ENCODE data around the gene MSI2.
A peak's percentile ranks its signal among the peaks of the same experiment; 100 is the strongest.
"Not testable (repeated sequence)": the region's sequence is repeated elsewhere in the genome, so short reads cannot be mapped to it uniquely, and the experiment has no call there.

Gene MSI2

DNA sequence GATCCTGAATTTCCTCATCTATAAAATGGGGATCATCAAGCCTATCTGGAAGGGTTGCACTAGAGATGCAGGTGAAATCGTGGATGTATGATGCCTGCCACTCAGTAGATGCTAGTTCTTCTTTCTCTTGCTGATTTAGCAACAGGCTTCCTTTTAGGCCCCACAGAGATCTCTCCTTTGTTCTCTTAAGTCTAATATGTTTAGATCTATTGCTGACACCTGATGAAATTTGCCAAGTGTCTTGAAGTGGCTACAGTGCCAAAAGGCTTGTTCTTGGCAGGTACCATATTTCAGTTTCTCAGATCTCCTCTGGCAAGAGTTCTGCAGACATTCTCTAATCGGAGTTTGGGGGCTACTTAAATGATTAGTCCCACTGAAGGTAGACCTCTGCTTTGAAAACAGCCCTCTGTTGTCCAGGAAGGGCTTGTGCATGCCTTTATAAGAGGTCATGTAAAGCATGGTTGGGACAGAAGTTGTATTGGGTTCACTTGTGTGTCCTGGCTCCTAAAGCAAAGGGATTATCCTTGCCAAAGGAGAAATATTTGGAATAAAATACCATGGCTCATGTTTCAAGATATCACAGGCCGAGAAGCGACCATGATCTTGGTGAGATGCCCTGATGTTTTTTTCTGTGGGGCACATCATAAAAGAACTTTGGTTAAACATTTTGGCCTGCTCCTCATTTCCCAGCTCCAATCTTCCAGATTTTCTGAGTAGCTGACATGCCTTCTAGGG lies 234.0 kb downstream of the MSI2 start:
- H3K36me3 Mint-ChIP-seq = peaks cover 13% of the 10 kb centered on the region
- no peaks in the 10 kb centered on the region for H3K9me3 Mint-ChIP-seq
- no peak overlapping the region for H3K27ac Mint-ChIP-seq
- no peak for ATAC-seq
- H3K4me3 Mint-ChIP-seq = no peak overlapping the region
- no peaks in the 10 kb centered on the region for H3K27me3 Mint-ChIP-seq
- H3K4me1 Mint-ChIP-seq = peaks cover 75% of the 10 kb centered on the region

DNA sequence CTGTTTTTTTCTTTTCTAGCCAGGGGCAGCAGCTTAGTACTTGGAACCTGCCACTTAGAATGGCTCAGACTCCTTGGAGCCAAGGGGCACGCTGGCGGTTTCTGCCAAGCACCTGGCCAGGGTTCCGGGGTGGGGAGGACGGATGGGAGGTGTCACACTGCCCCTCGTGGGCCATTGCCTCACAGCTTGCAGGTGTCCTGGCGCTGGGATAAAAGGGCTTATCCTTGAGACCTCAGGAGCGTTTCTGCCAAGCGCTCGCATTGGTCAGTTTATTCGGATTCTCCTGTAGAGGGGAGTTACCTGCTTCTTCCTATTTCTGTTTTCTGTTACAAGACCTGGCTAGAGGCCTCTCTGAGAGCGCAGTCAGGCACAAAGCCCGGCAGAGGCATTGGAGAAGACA lies 234.6 kb downstream of the MSI2 start:
- Mint-ChIP-seq H3K27ac (no peak overlapping the region), H3K9me3 (no peaks in the 10 kb centered on the region), H3K36me3 (peaks cover 13% of the 10 kb centered on the region), H3K4me1 (peaks cover 69% of the 10 kb centered on the region), H3K4me3 (no peak overlapping the region), H3K27me3 (no peaks in the 10 kb centered on the region)
- no peak for ATAC-seq

DNA sequence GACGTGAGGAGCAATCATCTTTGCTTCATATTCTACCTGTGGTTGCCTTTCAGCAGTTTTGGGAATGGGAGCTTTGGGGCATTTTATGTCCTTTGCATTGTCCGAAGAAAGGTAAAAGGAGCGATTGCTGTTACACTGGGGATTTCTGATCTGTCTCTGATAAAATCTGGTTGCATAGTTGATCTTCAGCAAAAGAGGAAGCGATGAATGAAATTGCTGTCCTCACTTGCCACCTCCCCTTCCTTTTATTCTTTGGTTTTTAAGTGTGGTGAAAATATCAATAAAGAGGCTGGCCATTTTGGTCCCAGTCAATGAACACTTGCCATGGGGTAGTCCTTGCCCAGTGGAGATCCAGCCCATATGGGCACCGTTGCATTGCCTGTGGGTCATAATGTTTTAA lies 236.8 kb downstream of the MSI2 start:
- peaks cover 61% of the 10 kb centered on the region for H3K4me1 Mint-ChIP-seq
- no peaks in the 10 kb centered on the region for H3K9me3 Mint-ChIP-seq
- no peak for ATAC-seq
- H3K36me3 Mint-ChIP-seq = no peaks in the 10 kb centered on the region
- H3K27ac Mint-ChIP-seq = no peak overlapping the region
- no peak overlapping the region for H3K4me3 Mint-ChIP-seq
- no peaks in the 10 kb centered on the region for H3K27me3 Mint-ChIP-seq

DNA sequence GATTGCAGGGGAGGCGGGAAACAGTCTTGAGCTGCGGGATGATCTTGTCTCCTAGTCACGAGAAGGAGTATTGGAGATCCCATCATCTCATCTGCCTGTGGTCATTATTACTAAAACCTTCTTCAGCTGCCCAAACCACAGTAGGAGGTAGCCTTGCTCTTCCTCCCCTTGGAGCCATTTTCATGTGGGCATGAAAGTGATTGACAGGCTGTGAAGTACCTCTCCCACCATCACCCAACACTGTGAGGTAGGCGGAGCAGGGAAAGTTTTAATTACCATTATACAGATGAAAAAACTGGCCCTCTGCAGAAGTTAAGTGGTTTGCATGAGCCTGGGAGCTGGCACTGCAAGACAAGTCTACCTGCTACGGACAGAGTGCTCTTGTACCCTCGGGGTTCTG lies 237.3 kb downstream of the MSI2 start:
- no peaks in the 10 kb centered on the region for H3K27me3 Mint-ChIP-seq

DNA sequence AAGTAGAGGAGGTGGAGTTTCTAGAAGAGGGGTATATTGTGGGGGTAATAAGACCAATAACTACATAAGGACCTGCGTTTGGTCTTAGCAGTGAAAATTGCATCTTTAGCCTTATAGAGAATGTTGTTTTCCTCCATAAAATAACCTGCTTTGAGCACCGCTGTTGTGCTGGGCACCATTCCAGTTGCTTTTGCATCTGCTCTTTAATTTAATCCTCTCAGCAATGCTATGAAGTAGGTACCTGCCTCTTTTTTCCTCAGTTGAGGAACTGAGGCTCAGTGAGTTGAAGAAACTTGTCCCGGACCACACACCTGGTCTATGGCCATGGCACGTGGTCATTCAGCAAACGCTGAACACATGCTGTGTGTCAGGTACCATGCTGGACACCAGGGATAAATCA lies 238.1 kb downstream of the MSI2 start:
- no peaks in the 10 kb centered on the region for H3K36me3 Mint-ChIP-seq
- H3K4me3 Mint-ChIP-seq = no peak overlapping the region
- H3K27ac Mint-ChIP-seq = no peak overlapping the region
- no peaks in the 10 kb centered on the region for H3K27me3 Mint-ChIP-seq
- peaks cover 55% of the 10 kb centered on the region for H3K4me1 Mint-ChIP-seq
- no peak for ATAC-seq
- no peaks in the 10 kb centered on the region for H3K9me3 Mint-ChIP-seq

More for the DNA sequence above, 237.3 kb downstream of the MSI2 start:
- ATAC-seq = no peak
- Mint-ChIP-seq H3K4me3 (no peak overlapping the region), H3K9me3 (no peaks in the 10 kb centered on the region), H3K4me1 (peaks cover 61% of the 10 kb centered on the region), H3K27ac (no peak overlapping the region), H3K36me3 (no peaks in the 10 kb centered on the region)

DNA sequence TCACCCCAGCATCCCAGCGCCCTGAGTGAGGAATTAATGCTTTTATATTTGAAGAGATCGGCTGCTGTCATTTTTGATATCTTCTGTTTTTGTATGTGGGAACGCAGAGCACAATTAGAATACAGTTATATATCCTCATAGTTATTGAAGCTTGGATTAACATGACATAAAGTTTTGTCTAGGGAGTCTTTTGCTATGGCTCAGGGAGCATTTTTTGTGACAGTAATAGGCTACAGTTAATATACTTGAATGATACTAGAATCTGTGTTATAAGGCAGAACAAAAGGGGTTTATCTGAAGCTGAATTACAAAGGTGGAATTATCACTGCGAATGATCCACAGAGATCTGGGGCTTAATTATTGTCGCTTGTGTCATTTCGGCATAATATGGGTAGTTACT lies 239.4 kb downstream of the MSI2 start:
- Mint-ChIP-seq H3K4me1 (peaks cover 54% of the 10 kb centered on the region), H3K36me3 (no peaks in the 10 kb centered on the region), H3K4me3 (no peak overlapping the region), H3K27me3 (no peaks in the 10 kb centered on the region), H3K27ac (no peak overlapping the region), H3K9me3 (no peaks in the 10 kb centered on the region)
- ATAC-seq = no peak

DNA sequence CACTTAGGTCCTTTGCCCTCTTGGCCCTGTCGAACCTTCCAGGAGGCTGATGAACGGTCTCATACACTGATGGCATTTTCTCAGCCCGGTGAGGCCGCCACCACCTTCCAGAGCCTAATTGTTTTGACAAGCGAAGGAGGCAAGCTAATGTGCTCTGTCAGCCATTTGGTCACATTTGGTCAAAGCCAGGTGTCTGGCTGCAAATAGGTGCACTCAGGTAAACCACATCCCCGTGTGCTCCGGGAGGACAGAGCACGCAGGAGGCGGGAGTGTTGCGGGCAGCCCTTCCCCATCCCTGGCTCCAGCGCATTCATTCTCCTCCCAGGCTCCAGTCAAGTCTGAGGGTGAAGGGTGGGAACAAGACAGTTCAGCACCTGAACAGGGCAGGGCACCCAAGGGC lies 240.1 kb downstream of the MSI2 start:
- no peaks in the 10 kb centered on the region for H3K27me3 Mint-ChIP-seq
- no peaks in the 10 kb centered on the region for H3K36me3 Mint-ChIP-seq
- no peak overlapping the region for H3K27ac Mint-ChIP-seq
- no peak for ATAC-seq
- no peak overlapping the region for H3K4me3 Mint-ChIP-seq
- H3K4me1 Mint-ChIP-seq = peaks cover 47% of the 10 kb centered on the region
- no peaks in the 10 kb centered on the region for H3K9me3 Mint-ChIP-seq

DNA sequence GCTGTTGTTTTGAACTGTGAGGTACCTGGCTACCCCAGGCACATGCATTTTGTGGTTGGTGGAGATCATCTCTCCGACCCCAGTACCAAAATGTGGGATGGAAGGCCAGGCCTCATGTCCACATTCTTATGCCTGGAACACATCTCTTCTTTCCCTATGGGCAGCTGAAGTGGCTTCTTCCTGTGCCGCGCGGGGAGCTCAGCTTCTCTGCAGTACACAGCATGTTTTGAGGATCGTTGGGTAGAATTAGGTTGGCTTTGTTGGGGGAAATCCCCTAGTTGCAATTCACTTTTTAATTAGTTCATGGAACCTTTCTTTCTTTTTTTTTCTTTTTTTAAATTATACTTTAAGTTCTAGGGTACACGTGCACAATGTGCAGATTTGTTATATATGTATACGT lies 242.1 kb downstream of the MSI2 start:
- no peak overlapping the region for H3K4me3 Mint-ChIP-seq
- H3K4me1 Mint-ChIP-seq = peaks cover 27% of the 10 kb centered on the region
- ATAC-seq = no peak
- H3K27me3 Mint-ChIP-seq = no peaks in the 10 kb centered on the region
- H3K9me3 Mint-ChIP-seq = no peaks in the 10 kb centered on the region
- H3K27ac Mint-ChIP-seq = no peak overlapping the region
- H3K36me3 Mint-ChIP-seq = no peaks in the 10 kb centered on the region

DNA sequence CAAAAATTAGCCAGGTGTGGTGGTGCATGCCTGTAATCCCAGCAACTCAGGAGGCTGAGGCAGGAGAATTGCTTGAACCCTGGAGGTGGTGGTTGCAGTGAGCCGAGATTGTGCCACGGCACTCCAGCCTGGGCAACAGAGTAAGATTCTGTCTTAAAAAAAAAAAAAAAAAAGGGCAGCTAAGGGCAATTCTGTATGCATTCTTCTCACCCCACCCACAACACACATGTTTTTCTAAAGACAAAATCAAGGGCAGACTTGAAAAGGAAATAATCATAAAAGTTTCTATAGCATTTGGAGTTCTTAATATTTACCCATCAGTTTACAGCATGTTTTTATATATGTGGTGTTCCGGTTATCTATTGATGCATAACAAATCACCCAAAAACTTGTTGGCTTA lies 242.9 kb downstream of the MSI2 start:
- Mint-ChIP-seq H3K4me1 (peaks cover 25% of the 10 kb centered on the region), H3K27ac (peak overlapping the region; percentile 45)
- ATAC-seq, H3K4me3 Mint-ChIP-seq, H3K9me3 Mint-ChIP-seq, H3K27me3 Mint-ChIP-seq, H3K36me3 Mint-ChIP-seq: not testable (repeated sequence)

DNA sequence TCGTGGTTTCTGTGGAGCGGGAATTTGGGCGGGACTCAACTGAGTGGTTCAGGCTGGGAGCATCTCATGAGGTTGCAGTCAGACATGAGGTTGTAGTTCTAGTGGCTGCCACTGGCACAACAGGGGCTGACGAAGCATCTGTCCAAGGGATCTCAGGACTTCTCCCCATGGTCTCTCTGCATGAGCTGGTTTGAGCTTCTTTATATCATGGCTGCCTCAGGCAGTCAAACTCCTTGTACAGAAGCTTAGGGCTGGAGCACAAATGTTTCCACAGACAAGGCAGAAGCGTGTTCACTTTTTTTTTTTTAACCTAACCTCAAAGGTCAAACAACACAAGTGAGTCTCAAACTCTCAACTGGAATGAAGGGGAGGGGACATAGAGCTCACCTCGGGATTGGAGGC lies 243.3 kb downstream of the MSI2 start:
- Mint-ChIP-seq H3K4me1 (peaks cover 25% of the 10 kb centered on the region), H3K4me3 (no peak overlapping the region), H3K27ac (peak overlapping the region; percentile 45), H3K36me3 (no peaks in the 10 kb centered on the region), H3K27me3 (no peaks in the 10 kb centered on the region), H3K9me3 (no peaks in the 10 kb centered on the region)
- peak; percentile 43 for ATAC-seq

DNA sequence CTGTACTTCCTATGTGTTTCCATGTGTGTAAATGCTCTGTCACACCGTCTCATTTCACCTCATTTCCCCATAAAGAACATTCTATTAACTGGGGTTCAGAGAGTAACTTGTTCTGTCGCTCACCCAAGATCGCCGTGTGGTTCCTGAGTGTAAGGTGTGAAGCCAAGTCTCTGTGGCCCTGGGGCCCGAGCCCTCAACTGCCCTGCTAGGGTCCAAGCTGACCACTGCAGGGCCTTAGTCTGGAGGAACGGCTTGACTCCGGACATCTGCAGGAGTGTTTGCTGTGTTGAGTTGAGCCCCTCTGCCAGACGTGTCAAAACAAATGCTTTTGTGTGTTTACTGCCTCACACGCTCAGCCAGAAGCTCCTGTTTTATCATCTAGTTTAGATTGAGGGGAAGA lies 244.7 kb downstream of the MSI2 start:
- Mint-ChIP-seq H3K27me3 (no peaks in the 10 kb centered on the region), H3K27ac (no peak overlapping the region), H3K4me1 (peaks cover 25% of the 10 kb centered on the region), H3K36me3 (no peaks in the 10 kb centered on the region), H3K4me3 (no peak overlapping the region), H3K9me3 (no peaks in the 10 kb centered on the region)
- ATAC-seq = no peak

DNA sequence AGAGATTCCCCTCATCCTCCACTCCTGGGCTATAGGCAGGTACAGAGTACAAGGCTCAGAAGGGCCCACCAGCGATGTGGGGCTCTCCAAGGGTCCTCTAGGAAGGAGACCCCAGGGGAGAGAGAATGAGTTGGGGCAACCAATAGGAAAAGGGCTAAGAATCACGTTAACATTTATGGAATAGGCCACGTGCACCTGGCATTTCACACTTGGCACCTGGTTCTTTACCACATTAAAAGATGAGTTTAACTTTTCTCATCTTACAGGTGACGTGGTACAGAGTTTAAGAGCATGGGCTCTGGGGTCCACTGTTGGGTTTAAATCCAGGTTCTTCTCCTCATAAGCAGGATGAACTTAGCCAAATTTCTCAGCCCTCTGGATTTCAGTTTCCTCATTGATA lies 245.7 kb downstream of the MSI2 start:
- Mint-ChIP-seq H3K27ac (no peak overlapping the region), H3K27me3 (no peaks in the 10 kb centered on the region)

DNA sequence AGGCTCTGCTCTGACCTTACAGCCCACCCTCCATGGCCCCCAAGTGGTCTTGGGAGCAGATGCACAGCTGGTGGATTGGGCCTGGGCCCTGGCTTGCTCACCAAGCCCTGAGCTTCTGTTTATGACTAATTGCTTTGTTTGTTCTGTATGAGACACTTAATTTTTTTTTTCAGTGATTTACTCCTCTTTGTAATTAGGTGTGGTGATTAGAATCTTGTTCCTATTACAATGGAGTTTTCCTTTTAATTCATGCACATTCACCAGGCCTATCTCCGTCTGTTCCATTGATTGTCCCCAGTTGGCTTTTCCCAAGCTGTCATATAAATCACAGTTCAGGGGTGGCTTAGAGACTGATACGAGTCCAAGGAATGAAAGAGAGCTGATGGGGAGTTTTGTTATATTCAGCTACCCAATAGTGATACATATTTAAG lies 246.5 kb downstream of the MSI2 start:
- Mint-ChIP-seq H3K36me3 (no peaks in the 10 kb centered on the region), H3K4me1 (peaks cover 11% of the 10 kb centered on the region), H3K27ac (no peak overlapping the region), H3K4me3 (no peak overlapping the region), H3K27me3 (no peaks in the 10 kb centered on the region), H3K9me3 (no peaks in the 10 kb centered on the region)
- no peak for ATAC-seq

More for the DNA sequence above, 245.7 kb downstream of the MSI2 start:
- Mint-ChIP-seq H3K36me3 (no peaks in the 10 kb centered on the region), H3K4me3 (no peak overlapping the region), H3K9me3 (no peaks in the 10 kb centered on the region), H3K4me1 (peaks cover 17% of the 10 kb centered on the region)
- ATAC-seq = no peak

DNA sequence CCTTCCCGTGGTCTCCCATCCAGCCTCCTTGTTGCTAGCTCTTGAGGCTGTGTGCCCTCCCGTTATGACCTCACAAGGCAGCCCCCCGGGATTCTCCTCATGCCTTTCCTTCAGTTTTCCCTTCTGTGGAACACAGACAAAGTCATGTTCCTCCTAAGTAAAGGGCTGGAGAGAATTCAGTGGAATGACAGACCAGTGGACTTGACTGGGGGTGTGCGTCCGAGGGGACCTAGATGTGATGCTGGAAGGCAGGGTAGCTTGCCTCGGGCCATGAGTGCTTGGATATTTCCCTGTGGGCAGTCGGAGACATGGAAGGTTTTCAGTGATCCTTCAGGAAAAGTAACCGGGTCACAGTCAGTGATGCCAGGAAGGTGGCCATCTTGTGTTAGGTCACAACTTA lies 247.9 kb downstream of the MSI2 start:
- Mint-ChIP-seq H3K4me1 (peaks cover 22% of the 10 kb centered on the region), H3K36me3 (peaks cover 10% of the 10 kb centered on the region), H3K27ac (no peak overlapping the region), H3K9me3 (no peaks in the 10 kb centered on the region), H3K4me3 (no peak overlapping the region), H3K27me3 (no peaks in the 10 kb centered on the region)
- no peak for ATAC-seq

DNA sequence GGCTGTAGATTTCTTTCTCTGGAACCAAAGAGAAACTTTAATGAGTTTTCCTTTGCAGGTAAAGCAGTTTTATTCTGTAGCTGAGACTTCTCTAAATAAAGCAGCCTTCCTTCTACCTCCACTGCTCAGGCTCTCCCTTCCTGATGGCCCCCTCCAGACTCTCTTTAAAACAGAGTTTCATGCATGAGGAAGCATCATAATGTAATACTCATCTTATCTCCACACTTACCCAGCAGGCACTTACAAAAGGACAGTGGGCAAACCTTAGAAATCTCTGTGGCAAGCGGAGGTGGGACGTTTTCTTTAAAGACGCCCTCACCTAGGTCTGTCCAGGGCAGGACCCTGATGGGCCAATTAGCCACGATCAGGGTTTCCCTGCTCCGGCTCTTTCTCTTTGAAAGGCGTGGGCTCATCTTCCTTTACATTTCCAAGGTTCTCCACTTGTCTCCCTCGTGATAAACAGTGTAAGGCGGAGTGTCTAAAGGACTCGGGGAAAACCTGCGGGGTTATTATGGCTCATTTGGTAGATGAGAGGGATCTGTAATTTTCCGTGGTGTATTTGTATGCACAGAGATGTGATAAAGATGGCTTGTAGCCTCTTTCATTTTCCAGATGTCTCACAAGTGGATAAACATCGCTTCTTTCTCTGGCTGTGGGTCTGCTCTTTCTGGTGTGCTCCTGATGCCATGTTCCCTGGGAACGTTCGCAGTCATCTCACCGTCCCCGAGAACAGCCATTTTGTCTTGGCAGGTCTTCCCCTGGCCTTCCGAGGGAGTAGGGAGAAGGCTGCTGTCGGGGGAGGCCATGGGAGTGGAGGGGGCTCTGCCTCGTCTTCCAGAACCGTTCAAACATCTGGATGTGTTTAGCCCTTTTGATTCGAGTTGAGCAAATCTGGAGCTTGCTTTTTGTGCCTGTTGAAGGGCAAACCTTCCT lies 249.8 kb downstream of the MSI2 start:
- Mint-ChIP-seq H3K4me1 (peaks cover 21% of the 10 kb centered on the region), H3K27me3 (no peaks in the 10 kb centered on the region), H3K4me3 (no peak overlapping the region), H3K27ac (no peak overlapping the region), H3K36me3 (peaks cover 18% of the 10 kb centered on the region), H3K9me3 (no peaks in the 10 kb centered on the region)
- no peak for ATAC-seq

DNA sequence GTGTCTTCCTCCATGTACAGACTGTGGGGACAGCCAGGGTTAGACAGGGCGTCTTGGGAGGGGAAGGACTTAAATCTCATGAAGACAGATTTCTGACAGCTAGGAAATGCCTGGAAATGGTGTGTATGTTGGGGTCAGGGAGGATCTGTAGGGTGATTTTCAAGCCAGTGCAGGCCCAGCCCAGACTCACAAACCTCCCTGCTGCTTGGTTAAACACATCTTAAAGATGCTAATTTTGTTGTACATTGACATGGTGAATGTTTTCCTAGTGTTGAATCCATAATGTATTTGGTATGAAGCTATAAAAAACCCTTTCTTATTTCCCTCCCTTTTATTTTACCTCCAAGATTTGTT lies 250.4 kb downstream of the MSI2 start:
- Mint-ChIP-seq H3K4me1 (peaks cover 21% of the 10 kb centered on the region), H3K36me3 (peaks cover 18% of the 10 kb centered on the region), H3K27ac (no peak overlapping the region), H3K9me3 (no peaks in the 10 kb centered on the region), H3K4me3 (no peak overlapping the region), H3K27me3 (no peaks in the 10 kb centered on the region)
- no peak for ATAC-seq

Measured in stimulated activated memory B cell treated with anti-CD40 and anti-IgM and Interleukin-4, amounts not matched to agents 10 μg/mL and 1 μg/mL and 100 μg/mL, for 72 hours (primary cell).